ENCODE measurements around the gene PKN2. TPM values are rescaled to one million over a fixed set of nuclear protein-coding genes. Genes with fewer than 3 reads are reported as not detected.

PKN2 gene
- total RNA-seq, 1 experiment from 2014 or later: 32.5 TPM

- Histone ChIP-seq H3K4me2 (ENCODE audit: insufficient read depth, insufficient read length, low read length) (no peak overlapping the region), H3K18ac (ENCODE audit: insufficient read length, low read depth, low read length) (no peak overlapping the region), H2BK15ac (ENCODE audit: low read depth, low read length) (no peak overlapping the region), H4K8ac (replicated peaks; ENCODE audit: insufficient read length, low read depth, low read length) (no peak overlapping the region), H3T11ph (ENCODE audit: low read length) (no peak overlapping the region), H3K79me2 (ENCODE audit: insufficient read depth, low read length) (no peaks in the 10 kb centered on the region), H4K5ac (ENCODE audit: insufficient read length, low read depth, low read length) (no peak overlapping the region), H2AFZ (ENCODE audit: low read length) (no peak overlapping the region), H2BK5ac (ENCODE audit: insufficient read length, low read length) (no peak overlapping the region), H3K9me3 (ENCODE audit: control insufficient read depth, low read depth, low read length) (no peaks in the 10 kb centered on the region), H3K56ac (ENCODE audit: insufficient read length, low read depth, low read length) (no peak overlapping the region), H4K20me1 (ENCODE audit: control insufficient read depth, insufficient read depth, insufficient read length) (no peaks in the 10 kb centered on the region), H3K23me2 (ENCODE audit: insufficient read length, low read depth, low read length, poor library complexity, severe bottlenecking) (no peaks in the 10 kb centered on the region), H2AK5ac (ENCODE audit: insufficient read length, low read length) (no peak overlapping the region), H3K27me3 (ENCODE audit: insufficient read depth, low read length) (no peaks in the 10 kb centered on the region), H2BK12ac (ENCODE audit: insufficient read length, low read depth, low read length) (no peak overlapping the region), H3K23ac (ENCODE audit: insufficient read length, low read depth, low read length) (no peak overlapping the region), H3K4ac (ENCODE audit: low read depth, low read length) (no peak overlapping the region), H2BK120ac (ENCODE audit: low read depth, low read length, poor library complexity, severe bottlenecking) (no peak overlapping the region), H4K91ac (ENCODE audit: insufficient read length, low read depth, low read length) (no peak overlapping the region), H3K27ac (ENCODE audit: insufficient read length, low read depth, low read length) (no peak overlapping the region), H2BK20ac (ENCODE audit: low read depth, low read length, poor library complexity, severe bottlenecking) (no peak overlapping the region), H3K9ac (ENCODE audit: extremely low read depth, insufficient read length, low read length) (no peak overlapping the region), H3K14ac (ENCODE audit: insufficient read depth, low read length) (no peak overlapping the region), H3K4me1 (ENCODE audit: insufficient read depth, low read length) (no peaks in the 10 kb centered on the region), H3K79me1 (ENCODE audit: insufficient read depth, low read depth, low read length, poor library complexity, severe bottlenecking) (no peaks in the 10 kb centered on the region)
- no CpG with 5 or more reads among the region's 3 CpGs for WGBS (ENCODE audit: extremely low coverage, insufficient read length, low lambda C conversion rate)
- H3K27ac Mint-ChIP-seq: no peak overlapping the region
- H3K4me1 Mint-ChIP-seq: peaks cover 11 to 13% of the 10 kb centered on the region in 2 experiments
- no peaks in the 10 kb centered on the region for H3K27me3 Mint-ChIP-seq (ENCODE audit: low read depth)
- TF ChIP-seq CTCF (conservative IDR thresholded peaks at IDR 0.05): no peak
- peaks cover 8 to 44% (median 38%) of the 10 kb centered on the region in 3 experiments; a peak in 6 of 7 replicates for H3K36me3 Mint-ChIP-seq (ENCODE audit: insufficient read depth in 1 of 3, low read depth in 3 of 3)
- H3K4me3 Mint-ChIP-seq: no peak overlapping the region
- no peak for DNase-seq
- no peaks in the 10 kb centered on the region for H3K9me3 Mint-ChIP-seq
Observed at GRCh38 chr1:88787023-88787903, 103.2 kb downstream of the PKN2 start.
